Glutamatergic neuron (in vitro differentiated cells): Measurements from ENCODE around the gene C17orf100. TPM values are rescaled to one million over a fixed set of nuclear protein-coding genes. Genes with fewer than 3 reads are reported as not detected.

Experiments
- DNase-seq: peaks from one replicate; pipeline ENCODE4 v3.0.0; 2022
- H3K27ac Mint-ChIP-seq: one replicate; pipeline ENCODE4 v1.8.0; 2020; ENCODE audit warnings: mild to moderate bottlenecking, mixed read lengths, inconsistent platforms; ENCODE audit not compliant: unreplicated experiment
- H3K27me3 Mint-ChIP-seq: one replicate; pipeline ENCODE4 v1.8.0; 2020; ENCODE audit warnings: mild to moderate bottlenecking, moderate library complexity, mixed read lengths, inconsistent platforms; ENCODE audit not compliant: unreplicated experiment
- H3K36me3 Mint-ChIP-seq: one replicate; pipeline ENCODE4 v1.8.0; 2020; ENCODE audit warnings: mild to moderate bottlenecking, mixed read lengths, inconsistent platforms; ENCODE audit not compliant: unreplicated experiment
- H3K4me1 Mint-ChIP-seq: one replicate; pipeline ENCODE4 v1.8.0; 2020; ENCODE audit warnings: mild to moderate bottlenecking, low read depth, mixed read lengths, inconsistent platforms; ENCODE audit not compliant: unreplicated experiment
- H3K4me3 Mint-ChIP-seq: one replicate; pipeline ENCODE4 v1.8.0; 2020; ENCODE audit warnings: mild to moderate bottlenecking, mixed read lengths, inconsistent platforms; ENCODE audit not compliant: unreplicated experiment
- H3K9me3 Mint-ChIP-seq: one replicate; pipeline ENCODE4 v1.8.0; 2020; ENCODE audit warnings: mild to moderate bottlenecking, moderate library complexity, mixed read lengths, inconsistent platforms; ENCODE audit not compliant: unreplicated experiment
- total RNA-seq: library from RNA; stranded (reverse); fragmentation: NEBNext Ultra II Directional; extraction: Animal tissue kit (Norgen Biotek cat#: 25700); gene quantifications from one replicate; pipeline ENCODE4 v1.2.1, GENCODE V29; 2021; ENCODE audit not compliant: unreplicated experiment
- TF ChIP-seq, protein P1 (sequence below): fragments of 200-600 bp; sonication (generic); IDR thresholded peaks from one replicate; pipeline ENCODE4 v1.5.0; 2021; ENCODE audit not compliant: partially characterized antibody, unreplicated experiment

The C17orf100 gene
- total RNA-seq, 1 donor from 2014 or later, result 4.6 TPM

DNA sequence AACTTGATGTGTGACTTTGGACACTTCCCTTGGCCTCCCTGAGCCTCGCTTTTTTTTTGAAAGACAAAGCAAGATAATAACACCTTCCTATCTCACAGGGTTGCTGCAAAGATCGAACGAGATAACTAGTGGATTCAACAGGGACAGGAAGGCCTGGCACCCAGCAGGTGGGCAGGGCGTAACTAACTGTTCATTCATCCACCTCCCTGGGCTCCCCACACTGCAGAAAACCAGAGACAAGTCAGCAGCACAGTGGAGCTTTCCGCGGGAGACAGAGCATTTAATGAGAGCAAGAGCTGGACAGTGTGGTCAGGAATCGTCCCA lies 32.9 kb downstream of the C17orf100 start:
- H3K9me3 Mint-ChIP-seq, result peaks cover 3% of the 10 kb centered on the region
- H3K4me1 Mint-ChIP-seq, result no peaks in the 10 kb centered on the region
- H3K27ac Mint-ChIP-seq, result no peak overlapping the region
- no peaks in the 10 kb centered on the region for H3K36me3 Mint-ChIP-seq
- H3K27me3 Mint-ChIP-seq, result peaks cover 6% of the 10 kb centered on the region
- TF ChIP-seq, protein P1, sequence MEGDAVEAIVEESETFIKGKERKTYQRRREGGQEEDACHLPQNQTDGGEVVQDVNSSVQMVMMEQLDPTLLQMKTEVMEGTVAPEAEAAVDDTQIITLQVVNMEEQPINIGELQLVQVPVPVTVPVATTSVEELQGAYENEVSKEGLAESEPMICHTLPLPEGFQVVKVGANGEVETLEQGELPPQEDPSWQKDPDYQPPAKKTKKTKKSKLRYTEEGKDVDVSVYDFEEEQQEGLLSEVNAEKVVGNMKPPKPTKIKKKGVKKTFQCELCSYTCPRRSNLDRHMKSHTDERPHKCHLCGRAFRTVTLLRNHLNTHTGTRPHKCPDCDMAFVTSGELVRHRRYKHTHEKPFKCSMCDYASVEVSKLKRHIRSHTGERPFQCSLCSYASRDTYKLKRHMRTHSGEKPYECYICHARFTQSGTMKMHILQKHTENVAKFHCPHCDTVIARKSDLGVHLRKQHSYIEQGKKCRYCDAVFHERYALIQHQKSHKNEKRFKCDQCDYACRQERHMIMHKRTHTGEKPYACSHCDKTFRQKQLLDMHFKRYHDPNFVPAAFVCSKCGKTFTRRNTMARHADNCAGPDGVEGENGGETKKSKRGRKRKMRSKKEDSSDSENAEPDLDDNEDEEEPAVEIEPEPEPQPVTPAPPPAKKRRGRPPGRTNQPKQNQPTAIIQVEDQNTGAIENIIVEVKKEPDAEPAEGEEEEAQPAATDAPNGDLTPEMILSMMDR, result no peak
- DNase-seq, result no peak
- H3K4me3 Mint-ChIP-seq, result no peak overlapping the region

DNA sequence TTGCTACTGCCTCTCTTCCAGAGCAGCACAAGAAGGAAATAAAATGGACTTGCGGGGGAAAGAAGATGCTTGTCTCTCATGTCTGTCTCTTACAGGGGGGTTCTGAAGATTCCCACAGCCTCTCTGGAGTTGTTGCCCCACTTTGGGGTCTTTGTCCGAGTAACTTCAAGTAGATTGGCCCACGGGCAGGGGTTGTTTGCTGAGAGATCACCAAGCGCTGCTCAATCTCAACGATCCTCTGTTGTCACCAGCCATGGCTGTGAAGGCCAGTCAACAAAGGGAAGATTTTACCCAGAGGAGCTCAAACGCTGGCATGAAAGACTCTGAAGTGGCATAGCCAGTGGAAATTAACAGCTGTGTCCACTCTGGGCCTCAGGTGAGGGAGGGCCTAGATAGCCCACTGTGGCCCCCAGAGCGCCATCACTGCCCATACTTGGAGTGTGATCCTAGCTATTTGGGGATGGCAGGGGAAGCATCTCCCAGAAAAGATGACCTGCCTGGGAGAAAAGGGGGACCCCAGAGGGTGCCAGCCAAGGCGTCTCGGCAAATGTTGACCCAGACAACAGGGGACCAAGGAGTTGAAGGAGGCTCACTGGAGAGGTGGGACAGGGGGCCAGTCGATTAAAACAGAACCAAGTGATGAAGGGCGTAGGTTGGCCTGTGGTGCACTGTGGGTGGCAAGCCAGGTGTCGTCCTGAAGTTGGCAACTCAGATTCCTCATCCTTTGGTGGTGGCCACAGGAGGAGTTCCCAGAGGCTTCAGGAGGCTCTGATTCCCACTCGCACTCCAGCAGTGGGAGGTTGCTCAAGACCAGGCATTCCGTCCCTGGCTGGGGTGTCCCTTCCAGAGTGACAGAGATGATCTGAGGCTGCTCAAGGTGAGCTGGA lies 33.6 kb downstream of the C17orf100 start:
- Mint-ChIP-seq H3K4me1 (no peaks in the 10 kb centered on the region), H3K4me3 (no peak overlapping the region), H3K27me3 (peaks cover 8% of the 10 kb centered on the region), H3K27ac (no peak overlapping the region), H3K9me3 (peaks cover 3% of the 10 kb centered on the region), H3K36me3 (no peaks in the 10 kb centered on the region)
- TF ChIP-seq, protein P1, result no peak
- DNase-seq, result no peak

DNA sequence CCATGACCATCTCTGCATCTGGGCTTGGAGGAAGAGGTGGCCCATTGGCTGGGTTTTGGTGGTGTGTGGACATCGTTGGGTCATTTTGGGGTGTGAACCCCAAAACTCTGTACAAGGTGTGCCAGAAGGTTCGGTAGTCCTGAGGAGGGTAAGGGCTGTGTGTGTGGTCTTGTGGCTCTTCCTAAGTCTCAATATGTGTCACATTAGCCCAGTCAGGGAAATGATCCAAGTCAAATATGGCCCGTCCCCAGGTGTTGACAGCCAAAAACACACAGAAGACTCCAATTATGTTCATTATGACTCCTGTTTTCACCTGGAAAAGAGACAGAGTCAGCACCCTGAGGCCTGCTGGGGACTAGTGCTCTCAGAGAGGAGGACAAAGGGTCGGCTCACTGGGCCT lies 34.5 kb downstream of the C17orf100 start:
- Mint-ChIP-seq H3K4me1 (no peaks in the 10 kb centered on the region), H3K4me3 (no peak overlapping the region), H3K27ac (no peak overlapping the region), H3K27me3 (peaks cover 10% of the 10 kb centered on the region), H3K9me3 (peaks cover 3% of the 10 kb centered on the region), H3K36me3 (no peaks in the 10 kb centered on the region)
- TF ChIP-seq, protein P1, result no peak
- no peak for DNase-seq

DNA sequence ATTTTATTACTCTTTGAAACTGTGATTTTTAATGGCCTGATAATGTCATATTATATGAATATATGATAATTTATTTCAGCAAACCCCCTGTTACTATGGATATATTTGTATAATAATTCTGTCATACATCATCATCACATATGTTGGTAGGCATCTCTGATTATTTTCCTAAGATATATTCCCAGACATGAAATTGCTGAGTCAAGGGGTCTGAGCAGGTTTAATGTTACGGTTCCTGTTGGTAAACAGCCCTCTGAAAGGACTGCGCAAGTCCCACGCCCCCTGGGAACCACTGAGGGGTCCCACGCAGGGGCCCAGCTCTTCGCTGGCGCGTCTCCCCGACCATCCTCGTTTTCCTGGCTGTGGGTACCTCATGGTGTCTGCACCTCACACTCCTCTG lies 37.4 kb downstream of the C17orf100 start:
- no peak overlapping the region for H3K27ac Mint-ChIP-seq

DNA sequence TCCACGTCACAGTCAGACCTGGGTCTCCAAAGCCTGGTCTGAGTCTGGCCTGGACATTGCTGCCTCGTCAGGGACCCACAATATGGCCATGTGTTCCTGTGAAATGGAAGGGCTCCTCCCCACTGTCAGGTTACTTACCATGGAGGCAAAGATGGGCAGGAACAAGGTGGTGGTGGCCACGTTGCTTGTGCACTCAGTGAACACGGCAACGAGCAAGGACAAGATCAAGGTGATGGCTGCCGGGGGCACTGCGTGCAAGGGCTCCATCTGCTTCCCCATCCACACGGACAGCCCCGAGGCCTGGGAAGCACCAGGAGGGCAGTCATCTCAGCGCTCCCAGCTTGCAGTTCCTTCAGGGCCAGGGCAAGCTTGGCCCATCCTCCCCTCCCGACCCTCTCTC lies 39.1 kb downstream of the C17orf100 start:
- H3K9me3 Mint-ChIP-seq, result peaks cover 3% of the 10 kb centered on the region
- no peak for DNase-seq
- no peaks in the 10 kb centered on the region for H3K36me3 Mint-ChIP-seq
- H3K4me1 Mint-ChIP-seq, result no peaks in the 10 kb centered on the region
- H3K4me3 Mint-ChIP-seq, result no peak overlapping the region
- TF ChIP-seq, protein P1, result no peak
- no peak overlapping the region for H3K27ac Mint-ChIP-seq
- peaks cover 11% of the 10 kb centered on the region for H3K27me3 Mint-ChIP-seq

More for the DNA sequence above, 37.4 kb downstream of the C17orf100 start:
- H3K27me3 Mint-ChIP-seq, result peaks cover 11% of the 10 kb centered on the region
- DNase-seq, result no peak
- H3K36me3 Mint-ChIP-seq, result no peaks in the 10 kb centered on the region
- peaks cover 3% of the 10 kb centered on the region for H3K9me3 Mint-ChIP-seq
- H3K4me1 Mint-ChIP-seq, result no peaks in the 10 kb centered on the region
- TF ChIP-seq, protein P1, result no peak
- no peak overlapping the region for H3K4me3 Mint-ChIP-seq
